Sigmoid colon (tissue), 7 donors: ENCODE results near the gene CILP2. TPM values are rescaled to one million over a fixed set of nuclear protein-coding genes. Genes with fewer than 3 reads are reported as not detected.

ENCODE experiments used
- DNase-seq: peaks from one replicate; pipeline ENCODE4 v3.0.0-alpha.2; 2019
- H3K27ac ChIP-seq, 4 donors: fragments of 200-600 bp; sonication (generic); one replicate each; pipeline ENCODE4 v1.5.1; 2016 to 2019; ENCODE audit warnings: mild to moderate bottlenecking in 1 of 4
- H3K27me3 ChIP-seq, 3 donors: fragments of 200-600 bp; sonication (generic); one replicate each; pipeline ENCODE4 v1.5.1; 2019; ENCODE audit warnings: mild to moderate bottlenecking in 1 of 3
- H3K36me3 ChIP-seq, 4 donors: fragments of 200-600 bp; sonication (generic); one replicate each; pipeline ENCODE4 v1.5.1; 2016 to 2019
- H3K4me1 ChIP-seq, 4 donors: fragments of 200-600 bp; sonication (generic); one replicate each; pipeline ENCODE4 v1.5.1; 2017 to 2019
- H3K4me3 ChIP-seq, 4 donors: fragments of 200-600 bp; sonication (generic); one replicate each; pipeline ENCODE4 v1.5.1; 2017 to 2019; ENCODE audit warnings: mild to moderate bottlenecking in 2 of 4, moderate library complexity in 1 of 4
- H3K9me3 ChIP-seq, 4 donors: fragments of 200-600 bp in 3 of 4; sonication (generic) in 3 of 4; one replicate each; pipeline versions ENCODE4 v1.5.1 to v1.6.1; 2013 to 2019
- EP300 ChIP-seq, 4 donors: sonication (generic); formaldehyde crosslinking; IDR thresholded peaks; one replicate each; pipeline ENCODE4 v1.6.1; 2017; ENCODE audit warnings: antibody characterized with exemption in 4 of 4
- POLR2A ChIP-seq, 2 donors: fragments of 450-650 bp; IDR thresholded peaks; one replicate each; pipeline ENCODE4 v1.6.1; 2016; ENCODE audit warnings: antibody characterized with exemption in 2 of 2, mild to moderate bottlenecking in 2 of 2, moderate library complexity in 2 of 2
- POLR2AphosphoS5 ChIP-seq, 4 donors: sonication (generic); formaldehyde crosslinking; IDR thresholded peaks; one replicate each; pipeline ENCODE4 v1.6.1; 2017; ENCODE audit warnings: antibody characterized with exemption in 4 of 4
- WGBS, 2 donors: extraction: QIAGEN DNeasy Blood & Tissue Kit; methylation state at CpG; one replicate each; pipeline ENCODE4 v1.1.7; 2013; 5-methylcytosine and 5-hydroxymethylcytosine counted together
- intact Hi-C: fragments of 100-400 bp; cut with DNase I; formaldehyde crosslinking; loops from one replicate; pipeline ENCODE4 v1.15.1; 2023
- polyA plus RNA-seq, 3 donors: library from polyadenylated mRNA; stranded (reverse); fragments of 200-250 nt; gene quantifications; one replicate each; pipeline ENCODE4 v1.2.3, GENCODE V29; 2013
- total RNA-seq, 4 donors: library from RNA; depleted of rRNA; stranded (reverse); fragments of >200 nt; gene quantifications; one replicate each; pipeline ENCODE4 v1.1.0, GENCODE V29; 2016
- TF ChIP-seq, protein P1 (sequence below), 4 experiments: fragments of 450-650 bp in 3 of 4; fragments of 200-600 bp in 1 of 4; IDR thresholded peaks; one replicate each; pipeline ENCODE4 v1.5.1; 2016 to 2019; ENCODE audit warnings: antibody characterized with exemption in 4 of 4, mild to moderate bottlenecking in 3 of 4, moderate library complexity in 2 of 4
- donor health status: healthy with polysubstance abuse.
- donor health status: Bipolar disorder and iron deficiency.
- donor health status: healthy.

Gene CILP2
- total and polyA plus RNA-seq, 7 donors = 0.16 to 0.29 TPM; not detected in 5

DNA sequence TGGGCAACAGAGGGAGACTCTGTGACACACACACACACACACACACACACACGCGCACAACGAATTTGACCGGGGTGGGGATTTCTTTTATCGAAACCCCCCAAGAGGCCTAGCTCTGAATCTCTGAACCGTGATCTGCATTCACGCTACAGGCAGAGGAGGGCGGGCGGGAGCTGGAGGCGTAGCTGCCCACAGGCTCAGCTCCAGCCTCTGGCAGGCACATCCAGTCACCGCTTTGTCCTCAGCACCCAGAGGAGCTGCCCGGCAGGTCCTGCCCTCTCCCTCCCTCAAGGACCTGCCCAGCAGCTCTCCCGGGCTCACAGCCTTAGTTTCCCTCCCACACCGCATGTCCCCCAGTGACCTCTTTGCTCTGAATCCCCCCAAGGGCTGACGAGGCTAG, 20.0 kb downstream of the CILP2 start:
- Histone ChIP-seq H3K36me3 (no peaks in the 10 kb centered on the region), H3K4me1 (no peaks in the 10 kb centered on the region), H3K27me3 (no peaks in the 10 kb centered on the region), H3K4me3 (no peak overlapping the region), H3K27ac (no peak overlapping the region), H3K9me3 (no peaks in the 10 kb centered on the region)
- DNase-seq = no peak
- intact Hi-C loops = no loop called here
- TF ChIP-seq POLR2A (IDR thresholded peaks at IDR 0.05) (no peak), POLR2AphosphoS5 (IDR thresholded peaks at IDR 0.05) (no peak), EP300 (IDR thresholded peaks at IDR 0.05) (no peak)
- TF ChIP-seq, protein P1, sequence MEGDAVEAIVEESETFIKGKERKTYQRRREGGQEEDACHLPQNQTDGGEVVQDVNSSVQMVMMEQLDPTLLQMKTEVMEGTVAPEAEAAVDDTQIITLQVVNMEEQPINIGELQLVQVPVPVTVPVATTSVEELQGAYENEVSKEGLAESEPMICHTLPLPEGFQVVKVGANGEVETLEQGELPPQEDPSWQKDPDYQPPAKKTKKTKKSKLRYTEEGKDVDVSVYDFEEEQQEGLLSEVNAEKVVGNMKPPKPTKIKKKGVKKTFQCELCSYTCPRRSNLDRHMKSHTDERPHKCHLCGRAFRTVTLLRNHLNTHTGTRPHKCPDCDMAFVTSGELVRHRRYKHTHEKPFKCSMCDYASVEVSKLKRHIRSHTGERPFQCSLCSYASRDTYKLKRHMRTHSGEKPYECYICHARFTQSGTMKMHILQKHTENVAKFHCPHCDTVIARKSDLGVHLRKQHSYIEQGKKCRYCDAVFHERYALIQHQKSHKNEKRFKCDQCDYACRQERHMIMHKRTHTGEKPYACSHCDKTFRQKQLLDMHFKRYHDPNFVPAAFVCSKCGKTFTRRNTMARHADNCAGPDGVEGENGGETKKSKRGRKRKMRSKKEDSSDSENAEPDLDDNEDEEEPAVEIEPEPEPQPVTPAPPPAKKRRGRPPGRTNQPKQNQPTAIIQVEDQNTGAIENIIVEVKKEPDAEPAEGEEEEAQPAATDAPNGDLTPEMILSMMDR (IDR thresholded peaks at IDR 0.05) = no peak
- WGBS, 2 donors = 80 to 84% methylated on average over 15 of the region's 15 CpGs

DNA sequence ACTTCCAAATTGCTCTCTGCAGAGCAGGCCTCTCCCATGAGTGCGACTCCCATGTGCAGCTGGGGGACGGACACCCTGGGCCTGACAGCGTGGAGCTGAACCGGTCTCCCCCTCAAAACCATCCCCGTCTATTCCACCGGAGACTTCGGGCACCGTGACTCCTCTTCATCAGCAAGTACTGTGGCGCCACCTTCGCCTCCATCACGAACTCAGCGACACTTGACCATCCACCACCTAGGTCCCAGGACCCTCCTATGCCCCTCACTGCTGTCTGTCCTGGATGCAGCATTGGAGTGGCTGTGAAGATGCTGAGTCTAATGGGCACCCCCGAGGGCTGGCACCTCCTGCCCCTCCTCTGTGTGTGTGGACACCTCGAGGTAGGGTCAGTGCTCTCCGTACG, 20.6 kb downstream of the CILP2 start:
- Histone ChIP-seq H3K9me3 (no peaks in the 10 kb centered on the region), H3K27me3 (no peaks in the 10 kb centered on the region), H3K27ac (no peak overlapping the region), H3K36me3 (no peaks in the 10 kb centered on the region), H3K4me1 (no peaks in the 10 kb centered on the region), H3K4me3 (no peak overlapping the region)
- no peak for DNase-seq
- TF ChIP-seq, protein P1 (IDR thresholded peaks at IDR 0.05) = no peak
- TF ChIP-seq POLR2AphosphoS5 (IDR thresholded peaks at IDR 0.05) (no peak), EP300 (IDR thresholded peaks at IDR 0.05) (no peak), POLR2A (IDR thresholded peaks at IDR 0.05) (no peak)
- intact Hi-C loops = no loop called here
- 95% methylated on average over 16 of the region's 16 CpGs for WGBS, 2 donors

DNA sequence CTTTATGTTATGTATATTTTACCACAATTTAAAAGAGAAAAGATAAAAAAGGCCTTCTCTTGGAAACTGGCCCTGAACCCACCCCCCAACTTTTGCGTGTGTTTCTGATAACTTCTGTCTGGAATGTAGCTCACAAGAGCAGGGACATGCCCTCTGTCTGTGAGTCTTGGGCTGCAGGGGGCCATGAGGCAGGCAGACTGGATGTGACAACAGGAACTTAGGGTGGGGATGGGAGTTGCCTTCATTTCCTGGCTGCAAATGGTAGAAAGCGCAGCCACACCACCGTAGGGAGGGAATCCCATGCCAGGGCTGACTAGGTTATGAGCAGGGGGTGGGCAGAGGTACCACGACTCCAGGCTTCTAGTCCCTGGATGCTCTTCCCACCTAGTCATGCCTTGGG, 21.9 kb downstream of the CILP2 start:
- intact Hi-C loops = no loop called here
- no peak overlapping the region for H3K27ac ChIP-seq
- no peak for DNase-seq
- H3K9me3 ChIP-seq = no peaks in the 10 kb centered on the region
- WGBS, 2 donors = 65 to 90% methylated on average over 4 of the region's 4 CpGs
- no peaks in the 10 kb centered on the region for H3K36me3 ChIP-seq
- no peak overlapping the region for H3K4me3 ChIP-seq
- H3K4me1 ChIP-seq = no peaks in the 10 kb centered on the region
- TF ChIP-seq EP300 (IDR thresholded peaks at IDR 0.05) (no peak), POLR2A (IDR thresholded peaks at IDR 0.05) (no peak), POLR2AphosphoS5 (IDR thresholded peaks at IDR 0.05) (no peak)
- TF ChIP-seq, protein P1 (IDR thresholded peaks at IDR 0.05) = no peak
- H3K27me3 ChIP-seq = no peaks in the 10 kb centered on the region

DNA sequence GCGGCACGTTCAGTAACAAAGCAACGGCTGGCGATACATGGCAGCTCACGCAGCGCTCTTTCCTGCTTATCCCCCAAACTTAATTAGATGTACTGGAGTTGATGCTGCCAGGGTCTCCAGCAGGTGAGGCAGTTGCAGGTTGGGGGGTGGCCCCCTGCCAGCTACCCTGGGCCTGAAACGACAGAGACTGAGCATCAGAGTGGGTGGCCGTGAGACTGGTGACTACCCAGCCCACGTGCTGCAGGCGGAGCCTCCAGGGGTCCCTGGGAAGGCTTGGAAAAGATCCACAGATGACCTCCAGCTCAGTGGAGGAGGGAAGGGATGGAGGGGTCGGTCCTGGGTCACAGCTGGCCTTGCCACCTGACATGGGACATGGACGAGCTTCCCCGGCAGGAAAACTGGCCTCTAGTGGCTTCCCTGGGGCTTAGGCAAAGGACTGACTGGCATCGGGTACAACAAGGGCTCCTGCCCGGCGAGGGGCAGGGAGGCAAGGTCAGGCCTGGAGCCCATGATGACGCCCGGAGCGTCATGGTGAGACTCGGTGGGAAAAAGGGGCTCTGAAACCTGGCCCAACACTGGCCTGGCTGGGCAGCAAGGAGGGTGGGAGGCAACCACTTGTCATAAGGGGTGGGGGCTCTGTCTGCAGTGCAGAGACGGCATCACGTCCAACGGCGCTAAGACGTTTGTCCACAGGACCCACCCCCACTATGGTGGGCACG, 24.0 kb downstream of the CILP2 start:
- H3K27ac ChIP-seq = no peak overlapping the region
- no peaks in the 10 kb centered on the region for H3K4me1 ChIP-seq
- no peak for DNase-seq
- H3K4me3 ChIP-seq = no peak overlapping the region
- TF ChIP-seq EP300 (IDR thresholded peaks at IDR 0.05) (no peak), POLR2AphosphoS5 (IDR thresholded peaks at IDR 0.05) (no peak), POLR2A (IDR thresholded peaks at IDR 0.05) (no peak)
- TF ChIP-seq, protein P1 (IDR thresholded peaks at IDR 0.05) = no peak
- H3K9me3 ChIP-seq = no peaks in the 10 kb centered on the region
- H3K36me3 ChIP-seq = no peaks in the 10 kb centered on the region
- H3K27me3 ChIP-seq = no peaks in the 10 kb centered on the region
- intact Hi-C loops = no loop called here
- 89 to 93% methylated on average over 26 of the region's 26 CpGs for WGBS, 2 donors
